NCI-H1436 (cell line): ENCODE data around the gene ZC3H12D.
"Not testable (repeated sequence)": the region's sequence is repeated elsewhere in the genome, so short reads cannot be mapped to it uniquely, and the experiment has no call there.

Experiments
- DNase-seq: peaks from one replicate; lab custom pipeline; 2025; lab: John Stamatoyannopoulos, UW

ZC3H12D gene

GRCh38 chr6:149484733-149485700 lies at the start of gene ZC3H12D:
Gene ZC3H12D (minus strand): TSS chr6:149485014. CDS start chr6:149474543, 10,471 bp downstream.
- DNase-seq = no peak

- no peak for DNase-seq
Measured at GRCh38 chr6:149529650-149530049, 44.8 kb upstream of the ZC3H12D start.

DNA sequence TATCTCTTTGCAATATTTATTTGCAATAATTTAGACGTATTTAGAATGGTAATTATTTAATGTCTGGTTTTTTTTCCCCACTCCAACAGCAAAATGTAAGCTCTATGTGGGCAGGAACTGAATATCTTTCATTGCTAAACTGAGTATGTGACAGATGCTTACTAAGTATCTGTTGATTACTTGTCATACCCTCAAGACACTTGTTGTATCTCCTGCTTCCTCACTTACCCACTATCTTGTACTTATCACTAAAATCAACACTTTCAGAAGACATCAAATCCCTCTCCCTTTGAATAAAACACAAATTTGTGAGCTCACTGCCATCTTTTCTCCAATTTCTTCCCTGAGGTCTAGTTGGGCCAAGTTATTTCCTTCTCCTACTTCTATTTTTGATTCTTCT lies 30.7 kb upstream of the ZC3H12D start:
- DNase-seq = no peak

DNA sequence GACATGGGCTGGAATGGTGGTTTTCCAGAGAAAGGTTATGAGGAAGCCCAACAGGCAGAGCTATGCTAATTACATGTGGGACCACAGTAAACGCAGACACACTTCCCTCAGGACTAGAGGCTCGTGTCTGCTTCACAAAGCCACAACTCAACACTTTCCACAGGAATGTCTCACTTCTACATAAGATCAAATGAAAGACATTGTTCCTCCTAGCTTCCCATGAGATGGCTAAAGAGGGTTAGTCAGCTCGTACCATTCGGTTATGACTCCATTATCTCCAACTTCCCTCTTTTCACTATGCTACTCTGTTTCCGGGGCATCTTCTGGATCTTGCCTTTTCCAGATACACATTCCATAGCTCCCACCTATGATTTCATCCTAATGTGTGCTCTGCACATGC lies 29.1 kb upstream of the ZC3H12D start:
- DNase-seq = no peak

DNA sequence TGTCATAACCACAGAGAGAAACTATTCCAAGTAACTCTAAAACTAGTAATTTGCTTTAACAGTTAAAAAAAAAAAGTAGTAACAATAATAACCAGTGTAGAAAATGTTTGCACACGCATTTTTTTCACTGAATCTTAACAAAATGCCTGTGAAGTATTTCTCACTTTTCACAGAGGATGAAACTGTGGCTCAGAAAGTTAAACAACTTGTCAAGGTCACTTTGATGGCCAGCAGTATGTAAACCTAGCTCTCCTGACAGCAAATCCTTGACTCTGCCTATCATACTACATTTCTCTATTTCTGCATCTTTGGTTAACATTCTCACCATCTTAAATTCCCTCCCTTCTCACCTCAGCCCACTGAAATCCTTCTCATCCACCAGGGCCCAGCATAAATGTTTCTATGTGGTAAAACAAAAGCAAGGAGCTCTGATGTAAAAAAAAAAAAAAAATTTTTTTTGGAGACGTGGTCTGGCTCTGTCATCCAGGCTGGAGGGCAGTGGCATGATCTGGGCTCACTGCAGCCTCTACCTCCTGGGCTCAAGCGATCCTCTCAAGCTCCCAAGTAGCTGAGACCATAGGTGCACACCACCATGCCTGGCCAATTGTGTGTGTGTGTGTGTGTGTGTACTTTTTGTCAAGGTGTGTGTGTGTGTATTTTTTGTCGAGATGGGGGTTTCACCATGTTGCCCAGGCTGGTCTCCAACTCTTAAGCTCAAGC lies 26.1 kb upstream of the ZC3H12D start:
- DNase-seq = no peak

GRCh38 chr6:149508485-149508884 lies 23.7 kb upstream of the ZC3H12D start:
- DNase-seq = no peak

GRCh38 chr6:149503872-149504271 lies 19.1 kb upstream of the ZC3H12D start:
- no peak for DNase-seq

DNA sequence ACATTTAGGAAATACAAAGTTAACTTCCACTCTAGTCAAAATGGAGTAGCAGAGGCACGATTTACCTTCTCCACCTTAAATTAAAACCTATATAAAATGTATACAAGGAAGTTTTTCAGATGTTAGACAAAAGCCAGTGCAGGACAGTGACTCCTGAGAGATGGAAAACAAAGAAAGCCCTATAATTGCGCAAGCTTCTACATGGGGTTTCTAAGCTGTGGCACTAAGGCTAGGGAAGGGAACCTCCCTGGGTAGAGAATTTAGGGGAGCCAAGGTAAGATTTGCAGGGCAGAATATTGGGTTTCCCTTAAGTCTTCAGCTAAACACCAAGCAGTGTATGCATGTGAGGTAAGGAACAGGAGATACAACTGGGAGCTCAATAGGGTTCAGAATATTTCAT lies 18.5 kb upstream of the ZC3H12D start:
- no peak for DNase-seq

DNA sequence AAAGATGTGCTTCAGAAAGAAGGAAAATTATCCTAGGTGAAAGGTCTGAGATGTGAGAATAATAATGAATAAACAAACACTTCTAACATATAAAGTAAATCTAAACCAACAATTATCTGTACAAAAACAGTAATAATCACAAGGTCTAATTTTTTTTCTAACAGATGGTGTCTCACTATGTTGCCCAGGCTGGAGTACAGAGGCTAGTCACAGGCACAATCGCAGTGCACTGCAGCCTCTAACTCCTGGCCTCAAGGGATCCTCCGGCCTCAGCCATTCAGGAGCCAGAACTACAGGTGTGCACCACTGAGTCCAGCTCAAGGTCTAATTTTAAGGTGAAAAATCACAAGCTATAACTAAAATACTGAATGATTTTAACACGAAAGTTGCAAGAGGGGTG lies 17.0 kb upstream of the ZC3H12D start:
- DNase-seq = no peak

DNA sequence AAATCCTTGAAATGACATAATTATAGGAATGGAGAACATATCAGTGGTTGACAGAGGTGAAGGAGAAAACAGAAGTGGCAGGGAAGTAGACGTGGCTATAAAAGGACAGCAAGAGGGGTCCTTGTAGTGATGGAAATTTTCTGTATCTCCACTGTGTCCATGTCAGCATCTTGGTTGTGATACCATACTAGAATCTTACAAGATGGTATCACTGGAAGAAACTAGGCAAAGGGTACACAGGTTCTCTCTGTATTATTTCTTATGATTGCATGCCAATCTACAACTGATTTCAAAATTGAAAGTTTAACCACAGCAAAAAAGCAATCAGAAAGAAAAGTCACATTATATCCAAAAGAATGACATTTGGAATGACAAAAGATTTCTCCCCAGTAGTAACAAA lies 16.4 kb upstream of the ZC3H12D start:
- no peak for DNase-seq

- DNase-seq = no peak
Measured at GRCh38 chr6:149500096-149500495, 15.3 kb upstream of the ZC3H12D start.

GRCh38 chr6:149499066-149499465 lies 14.3 kb upstream of the ZC3H12D start:
- DNase-seq = no peak

DNA sequence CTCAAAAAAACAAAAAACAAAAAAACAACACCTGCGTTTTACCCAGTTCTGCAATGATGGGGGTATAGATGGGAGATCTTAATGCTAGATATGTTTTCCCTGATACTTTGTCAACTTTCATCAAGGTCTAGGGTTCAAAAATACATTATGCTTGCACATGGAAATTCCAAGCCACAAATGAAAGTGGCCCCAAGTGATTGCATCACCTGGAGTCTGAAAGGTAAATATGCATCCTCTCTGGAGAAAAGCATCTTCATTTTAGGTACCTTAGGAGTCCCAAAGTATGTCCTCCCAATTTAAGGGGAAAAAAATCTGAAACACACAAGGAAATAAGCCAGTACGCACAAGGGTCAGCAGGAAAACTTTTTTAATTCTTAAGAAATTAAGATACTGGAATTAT lies 12.6 kb upstream of the ZC3H12D start:
- no peak for DNase-seq

- not testable (repeated sequence) for DNase-seq
Measured at GRCh38 chr6:149496597-149496996, 11.8 kb upstream of the ZC3H12D start.

DNA sequence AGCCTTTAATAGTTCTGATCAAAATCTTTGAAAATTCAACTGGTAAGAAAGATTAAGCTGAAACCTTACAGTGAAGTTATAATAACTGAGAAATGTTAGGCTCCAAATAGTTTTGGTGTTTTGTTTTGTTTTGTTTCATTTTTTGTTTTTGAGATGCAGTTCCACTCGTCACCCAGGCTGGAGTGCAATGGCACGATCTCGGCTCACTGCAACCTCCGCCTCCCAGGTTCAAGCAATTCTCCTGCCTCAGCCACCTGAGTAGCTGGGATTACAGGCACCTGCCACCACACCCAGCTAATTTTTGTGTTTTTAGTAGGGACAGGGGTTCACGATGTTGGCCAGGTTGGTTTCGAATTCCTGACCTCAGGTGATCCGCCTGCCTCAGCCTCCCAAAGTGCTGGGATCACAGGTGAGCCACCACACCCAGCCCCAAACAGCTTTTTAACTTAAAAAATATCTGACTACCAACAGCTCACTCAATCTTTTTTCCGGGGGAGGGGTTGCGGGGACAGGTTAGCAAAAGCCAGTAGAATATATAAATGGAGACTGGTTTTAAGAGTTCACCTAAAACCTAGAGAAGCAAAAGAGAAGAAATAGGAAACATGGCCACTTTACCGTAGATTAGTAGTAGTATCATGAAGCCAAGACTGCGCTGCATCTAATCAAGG lies 10.7 kb upstream of the ZC3H12D start:
- not testable (repeated sequence) for DNase-seq

GRCh38 chr6:149494810-149495209 lies 10.0 kb upstream of the ZC3H12D start:
- DNase-seq = not testable (repeated sequence)

GRCh38 chr6:149493761-149494320 lies 9.0 kb upstream of the ZC3H12D start:
- no peak for DNase-seq

DNA sequence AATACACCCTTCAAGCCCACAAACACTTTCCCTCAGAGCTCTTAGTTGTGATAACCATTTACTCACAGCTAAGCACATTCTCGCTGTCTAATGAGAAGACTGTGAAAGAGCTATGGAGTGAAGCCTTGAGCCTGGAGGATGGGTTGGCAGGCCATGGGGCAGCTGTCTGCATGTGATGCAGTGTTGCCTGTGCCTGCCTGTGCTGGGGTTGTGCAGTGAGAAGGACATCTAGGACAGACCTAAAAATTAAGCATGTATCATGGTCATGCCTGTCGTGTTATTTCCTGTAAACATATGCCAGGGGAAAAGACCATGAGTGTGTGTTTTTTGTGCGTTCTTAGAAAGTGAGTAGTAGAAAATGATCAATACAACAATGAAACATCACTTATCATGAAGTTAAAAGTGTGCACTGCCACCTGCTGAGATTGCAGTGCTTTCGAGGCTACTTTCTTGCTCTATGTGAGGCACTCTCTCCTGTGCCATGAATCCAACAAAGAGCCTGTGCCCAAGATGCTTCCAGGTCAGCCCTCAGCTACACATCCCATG lies 8.1 kb upstream of the ZC3H12D start:
- no peak for DNase-seq

DNA sequence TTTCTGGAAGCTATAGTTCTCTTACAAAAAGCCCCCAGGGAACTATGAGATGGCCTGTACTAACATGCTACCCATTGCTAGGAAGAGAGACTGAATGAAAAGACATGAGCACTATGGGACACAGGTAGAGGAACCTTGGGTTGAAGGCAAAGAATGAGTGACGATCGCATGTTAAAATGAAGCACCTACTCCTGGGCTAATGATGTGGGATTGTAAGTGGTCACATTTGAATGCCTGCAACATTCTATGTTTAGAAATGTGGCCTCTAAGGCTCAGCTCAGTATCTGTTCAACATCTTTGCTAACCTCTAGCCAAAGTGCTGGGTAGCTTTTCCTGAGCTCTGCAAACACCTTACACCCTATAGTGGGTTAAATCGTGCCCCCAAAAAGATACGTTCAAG lies 5.2 kb upstream of the ZC3H12D start:
- no peak for DNase-seq

DNA sequence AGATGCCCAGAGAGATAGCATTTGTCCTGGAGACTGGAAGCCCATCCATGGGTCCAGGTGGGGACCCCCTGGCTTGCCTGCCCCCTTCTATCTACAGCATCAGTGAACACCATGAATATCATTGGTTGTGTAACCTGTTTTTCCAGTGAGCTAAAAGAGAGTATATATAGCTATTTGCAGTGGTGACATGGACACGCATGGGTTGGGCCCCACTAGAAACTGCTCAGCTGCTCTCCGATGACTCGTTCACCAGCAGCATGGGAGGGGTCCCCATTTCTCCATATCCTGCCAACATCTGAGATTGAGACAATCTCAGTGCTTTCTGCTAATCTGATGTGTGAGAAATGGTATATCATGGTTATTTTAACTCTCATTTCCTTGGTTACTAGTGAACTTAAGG lies 4.0 kb upstream of the ZC3H12D start:
- no peak for DNase-seq

DNA sequence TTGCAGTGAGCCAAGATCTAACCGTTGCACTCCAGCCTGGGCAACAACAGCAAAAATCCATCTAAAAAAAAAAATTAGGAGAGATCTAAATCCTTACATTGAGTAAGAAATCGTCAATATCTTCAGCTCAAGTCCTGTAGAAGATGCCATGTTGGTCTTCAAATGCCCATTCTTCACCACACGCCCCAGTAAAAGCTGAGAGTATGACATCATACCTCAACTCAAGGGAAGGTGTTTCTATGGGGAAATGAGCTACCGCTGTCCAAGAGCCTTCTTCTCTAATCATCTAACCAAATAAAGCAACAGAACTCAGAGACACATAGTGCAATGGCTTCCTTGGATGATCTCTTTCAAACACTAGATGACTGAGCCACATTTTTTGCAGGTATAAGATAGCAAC lies 2.5 kb upstream of the ZC3H12D start:
- DNase-seq = no peak
